Measurements from ENCODE around the gene TJP3. TPM values are rescaled to one million over a fixed set of nuclear protein-coding genes. Genes with fewer than 3 reads are reported as not detected.
"Not testable (repeated sequence)": the region's sequence is repeated elsewhere in the genome, so short reads cannot be mapped to it uniquely, and the experiment has no call there.

TJP3 gene
- total and polyA plus RNA-seq, 4 donors = 0.26 to 29.2 (median 0.72) TPM

DNA sequence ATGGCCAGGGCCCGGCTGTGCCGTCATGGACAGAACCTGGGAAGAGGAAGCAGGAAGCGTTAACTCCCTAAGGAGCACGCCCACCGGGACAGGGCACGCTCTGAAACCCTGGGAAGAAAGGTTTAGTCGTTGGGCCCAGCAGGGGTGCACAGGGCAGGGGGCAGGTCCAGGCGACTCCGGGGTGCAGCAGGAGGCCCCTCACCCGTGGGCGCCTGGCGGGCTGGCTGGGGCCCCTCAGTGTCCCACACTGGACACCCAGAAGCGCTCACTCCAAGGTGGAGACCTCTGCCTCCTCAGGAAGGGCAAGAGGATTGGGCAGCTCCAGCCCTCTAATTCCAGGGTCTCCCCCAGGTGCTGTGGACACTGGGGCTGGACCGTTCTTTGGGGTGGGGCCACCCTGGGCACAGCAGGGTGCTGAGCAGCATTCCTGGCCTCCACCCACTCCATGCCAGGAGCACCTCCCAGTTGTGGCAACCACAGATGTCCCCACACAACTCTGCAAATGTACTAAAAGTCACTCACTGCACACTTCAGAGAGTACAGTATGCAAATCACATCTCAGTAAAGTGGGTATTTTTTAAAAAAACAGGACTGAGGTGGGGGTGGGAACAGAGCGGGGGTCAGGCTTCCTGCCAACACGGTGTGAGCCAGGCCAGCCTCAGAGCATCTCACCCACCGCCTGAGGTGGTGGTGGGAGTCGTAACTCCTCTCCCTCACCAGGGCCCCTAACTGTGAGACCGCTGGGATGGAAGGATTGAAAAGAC lies 43.1 kb upstream of the TJP3 start:
- intact Hi-C loops (cut with DNase I) = loop anchor here in 1 of 2 donors (2.0 kb wide), 1 partner anchor 36 kb away; the partner anchor contains the start of gene PIP5K1C
- no peak for DNase-seq
- WGBS, 2 donors = 80 to 82% methylated on average over 19 of the region's 19 CpGs
- Histone ChIP-seq H3K4me1 (ENCODE audit: control insufficient read depth in 1 of 2, insufficient read depth in 2 of 2, low read length in 2 of 2) (no peaks in the 10 kb centered on the region), H3K36me3 (ENCODE audit: control insufficient read depth in 1 of 2, insufficient read depth in 2 of 2, low read length in 1 of 2) (peaks cover 0 to 2% of the 10 kb centered on the region in 2 donors), H3K4me3 (ENCODE audit: low read length in 2 of 2) (no peak overlapping the region), H3K27ac (ENCODE audit: low read depth in 1 of 2, low read length in 2 of 2) (no peak overlapping the region), H3K9me3 (ENCODE audit: control insufficient read depth, low read length) (no peaks in the 10 kb centered on the region), H3K27me3 (ENCODE audit: control insufficient read depth in 1 of 2, insufficient read depth in 2 of 2, low read length in 1 of 2) (no peaks in the 10 kb centered on the region)
- no peak for ATAC-seq (ENCODE audit: low FRiP score)

DNA sequence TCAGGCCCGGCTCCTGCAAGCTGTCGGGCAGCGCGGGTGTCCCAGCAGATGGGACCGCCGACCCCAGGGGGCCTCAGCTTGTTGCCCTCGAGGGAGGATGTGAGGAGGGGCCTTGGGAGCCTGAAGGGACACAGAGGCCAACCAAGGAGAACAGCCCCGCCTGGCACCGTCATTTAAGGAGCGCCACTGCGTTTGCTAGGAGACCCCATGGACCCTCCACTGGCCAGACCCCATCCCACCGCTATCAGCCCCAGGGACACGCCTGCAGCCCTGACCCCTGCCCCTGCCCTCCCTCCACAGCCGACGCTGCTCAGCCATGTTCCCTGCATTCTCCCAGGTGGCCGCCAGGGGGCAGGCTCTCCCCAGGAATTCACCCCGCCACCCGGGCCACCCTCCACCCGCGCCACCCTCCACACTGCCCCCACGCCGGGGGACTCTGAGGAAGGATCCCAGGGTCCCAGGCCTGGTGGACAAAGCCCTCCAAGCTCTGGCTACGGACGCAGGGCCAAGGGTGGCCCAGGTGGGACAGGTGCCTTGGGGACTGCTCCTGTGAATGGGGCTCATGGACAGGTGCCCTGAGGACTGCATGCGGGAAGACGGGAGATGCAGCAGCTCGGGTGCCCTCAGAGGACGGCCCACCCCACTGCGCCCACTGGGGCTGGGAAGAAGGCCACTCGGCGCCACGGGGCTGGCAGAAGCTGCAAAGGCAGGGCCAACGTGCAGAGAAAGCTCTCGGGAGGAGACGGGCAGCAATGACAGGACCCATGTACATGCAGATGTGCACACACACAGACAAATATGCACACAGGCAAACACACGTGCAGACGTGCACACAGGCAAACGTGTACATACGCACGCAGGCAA lies 42.3 kb upstream of the TJP3 start:
- no peaks in the 10 kb centered on the region for H3K9me3 ChIP-seq (ENCODE audit: control insufficient read depth, low read length)
- no peak overlapping the region for H3K27ac ChIP-seq (ENCODE audit: low read depth in 1 of 2, low read length in 2 of 2)
- DNase-seq = peak; percentile 74 to 93
- no peak overlapping the region for H3K4me3 ChIP-seq (ENCODE audit: low read length in 2 of 2)
- WGBS, 2 donors = 24 to 25% methylated on average over 40 of the region's 40 CpGs
- intact Hi-C loops (cut with DNase I) = loop anchor here (1.0 to 2.0 kb wide), 2 partner anchors 34 to 35 kb away; partner anchors contain the start of gene PIP5K1C (in 2 of the 2)
- H3K27me3 ChIP-seq (ENCODE audit: control insufficient read depth in 1 of 2, insufficient read depth in 2 of 2, low read length in 1 of 2) = no peaks in the 10 kb centered on the region
- no peaks in the 10 kb centered on the region for H3K4me1 ChIP-seq (ENCODE audit: control insufficient read depth in 1 of 2, insufficient read depth in 2 of 2, low read length in 2 of 2)
- H3K36me3 ChIP-seq (ENCODE audit: control insufficient read depth in 1 of 2, insufficient read depth in 2 of 2, low read length in 1 of 2) = no peaks in the 10 kb centered on the region
- peak; percentile 71 for ATAC-seq (ENCODE audit: low FRiP score)

DNA sequence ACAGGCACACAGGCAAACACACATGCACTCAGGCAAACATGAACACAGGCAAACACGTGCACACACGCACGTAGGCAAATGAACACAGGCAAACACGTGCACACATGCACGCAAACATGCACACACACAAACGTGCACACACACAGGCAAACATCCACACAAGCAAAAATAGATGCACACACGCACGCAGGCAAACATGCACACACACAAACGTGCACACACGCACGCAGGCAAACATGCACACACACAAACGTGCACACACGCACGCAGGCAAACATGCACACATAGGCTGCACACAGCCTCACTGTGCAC lies 41.7 kb upstream of the TJP3 start:
- not testable (repeated sequence) for H3K27me3 ChIP-seq (ENCODE audit: control insufficient read depth in 1 of 2, insufficient read depth in 2 of 2, low read length in 1 of 2); H3K9me3 ChIP-seq (ENCODE audit: control insufficient read depth, low read length); H3K4me1 ChIP-seq (ENCODE audit: control insufficient read depth in 1 of 2, insufficient read depth in 2 of 2, low read length in 2 of 2); H3K27ac ChIP-seq (ENCODE audit: low read depth in 1 of 2, low read length in 2 of 2); ATAC-seq (ENCODE audit: low FRiP score); H3K36me3 ChIP-seq (ENCODE audit: control insufficient read depth in 1 of 2, insufficient read depth in 2 of 2, low read length in 1 of 2); DNase-seq; H3K4me3 ChIP-seq (ENCODE audit: low read length in 2 of 2)
- 79 to 83% methylated on average over 14 of the region's 14 CpGs for WGBS, 2 donors
- intact Hi-C loops (cut with DNase I) = loop anchor here in 1 of 2 donors (1.0 kb wide), 1 partner anchor 34 kb away; the partner anchor contains the start of gene PIP5K1C

DNA sequence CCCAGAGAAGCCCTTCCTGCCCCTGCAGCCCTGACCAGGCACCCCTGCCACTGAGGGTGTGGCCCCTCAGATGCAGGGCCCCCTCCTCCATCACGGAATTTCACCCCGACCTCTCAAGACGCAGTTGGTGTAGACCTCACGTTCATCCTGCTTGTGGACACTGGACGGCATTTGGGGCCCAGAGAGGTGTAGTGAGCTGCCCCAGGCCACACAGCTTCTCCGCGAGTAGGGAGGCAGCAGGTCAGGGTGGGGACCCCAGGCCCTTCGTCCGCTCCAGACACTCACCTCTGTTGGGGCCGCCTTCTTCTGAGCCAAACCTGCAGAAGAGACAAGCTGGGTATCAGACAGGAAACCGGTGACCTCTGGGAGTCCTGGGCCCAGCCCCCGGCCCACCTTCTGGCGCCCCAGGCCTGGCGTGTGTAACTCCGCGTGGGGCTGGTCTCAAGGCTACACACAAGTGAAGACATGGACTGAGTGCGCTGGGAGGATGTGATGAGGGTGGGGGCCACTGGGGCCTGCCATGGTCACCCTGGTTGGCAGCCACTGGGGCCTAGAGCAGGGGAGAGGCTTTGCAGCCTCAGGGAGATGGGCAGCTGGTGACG lies 41.0 kb upstream of the TJP3 start:
- no peaks in the 10 kb centered on the region for H3K36me3 ChIP-seq (ENCODE audit: control insufficient read depth in 1 of 2, insufficient read depth in 2 of 2, low read length in 1 of 2)
- ATAC-seq (ENCODE audit: low FRiP score) (no peak), DNase-seq (no peak)
- WGBS, 2 donors = 78 to 82% methylated on average over 18 of the region's 18 CpGs
- no peaks in the 10 kb centered on the region for H3K27me3 ChIP-seq (ENCODE audit: control insufficient read depth in 1 of 2, insufficient read depth in 2 of 2, low read length in 1 of 2)
- H3K4me3 ChIP-seq (ENCODE audit: low read length in 2 of 2) = no peak overlapping the region
- no peaks in the 10 kb centered on the region for H3K9me3 ChIP-seq (ENCODE audit: control insufficient read depth, low read length)
- H3K27ac ChIP-seq (ENCODE audit: low read depth in 1 of 2, low read length in 2 of 2) = no peak overlapping the region
- no peaks in the 10 kb centered on the region for H3K4me1 ChIP-seq (ENCODE audit: control insufficient read depth in 1 of 2, insufficient read depth in 2 of 2, low read length in 2 of 2)
- intact Hi-C loops (cut with DNase I) = no loop called here

DNA sequence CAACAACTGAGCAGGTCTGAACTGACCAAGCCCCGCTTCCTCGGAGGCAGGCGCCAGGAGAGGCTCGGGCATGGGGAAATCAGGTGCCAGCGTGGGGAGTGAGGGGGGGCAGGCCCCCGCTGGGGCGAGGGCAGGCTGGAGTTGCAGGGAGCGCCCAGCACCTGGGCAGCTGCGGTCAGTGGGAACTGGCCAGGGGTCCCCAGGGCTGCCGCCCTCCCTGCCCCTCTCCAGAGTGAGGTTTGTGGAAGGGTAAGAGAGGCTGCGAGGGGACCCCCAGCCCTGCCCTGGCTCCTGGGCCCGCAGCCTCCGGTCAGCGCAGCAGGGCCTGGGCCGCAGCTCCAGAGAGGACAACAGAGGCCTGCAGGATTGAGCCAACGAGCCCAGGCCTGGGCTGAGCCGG lies 40.4 kb upstream of the TJP3 start:
- H3K36me3 ChIP-seq (ENCODE audit: control insufficient read depth in 1 of 2, insufficient read depth in 2 of 2, low read length in 1 of 2) = no peaks in the 10 kb centered on the region
- intact Hi-C loops (cut with DNase I) = no loop called here
- H3K27me3 ChIP-seq (ENCODE audit: control insufficient read depth in 1 of 2, insufficient read depth in 2 of 2, low read length in 1 of 2) = no peaks in the 10 kb centered on the region
- 66 to 69% methylated on average over 16 to 17 of the region's 17 CpGs for WGBS, 2 donors
- DNase-seq (no peak), ATAC-seq (ENCODE audit: low FRiP score) (no peak)
- H3K4me1 ChIP-seq (ENCODE audit: control insufficient read depth in 1 of 2, insufficient read depth in 2 of 2, low read length in 2 of 2) = no peaks in the 10 kb centered on the region
- no peaks in the 10 kb centered on the region for H3K9me3 ChIP-seq (ENCODE audit: control insufficient read depth, low read length)
- no peak overlapping the region for H3K4me3 ChIP-seq (ENCODE audit: low read length in 2 of 2)
- H3K27ac ChIP-seq (ENCODE audit: low read depth in 1 of 2, low read length in 2 of 2) = no peak overlapping the region

DNA sequence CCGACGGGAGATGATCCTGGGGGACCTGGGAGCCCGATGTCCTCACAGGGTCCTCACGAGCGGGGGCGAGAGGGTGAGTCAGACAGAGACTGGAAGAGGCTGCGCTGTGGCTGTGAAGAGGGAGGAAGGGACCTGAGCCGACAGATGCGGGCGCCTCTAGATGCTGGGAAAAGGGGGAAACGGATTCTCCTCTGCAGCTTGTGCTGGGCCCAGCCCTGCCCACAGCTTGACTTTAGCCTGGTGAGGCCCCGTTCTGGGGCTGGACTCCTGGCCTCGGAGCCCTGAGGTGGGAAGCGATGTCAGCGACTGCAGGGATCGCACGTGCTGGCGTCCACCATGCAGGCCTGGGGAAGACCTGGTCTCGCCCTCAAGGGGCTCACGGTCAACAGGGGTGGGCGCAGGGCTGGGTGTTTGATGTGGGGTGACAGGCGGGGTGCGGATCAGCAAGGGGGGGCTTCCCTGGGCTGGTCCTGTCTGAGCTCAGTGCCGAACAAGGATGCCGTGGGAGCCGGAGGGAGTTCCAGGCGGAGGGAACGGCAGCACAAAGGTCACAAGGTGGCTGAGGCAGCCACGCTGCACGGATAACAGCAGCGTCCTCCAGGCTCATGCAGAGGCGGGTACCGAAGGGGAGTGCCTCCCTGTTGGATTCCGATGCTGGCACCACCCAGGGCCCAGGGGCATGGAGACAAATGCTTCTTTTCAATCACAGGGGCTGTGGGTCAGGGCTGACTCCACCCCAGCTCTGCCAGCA lies 39.7 kb upstream of the TJP3 start:
- intact Hi-C loops (cut with DNase I) = no loop called here
- WGBS, 2 donors = 56 to 58% methylated on average over 34 of the region's 34 CpGs

DNA sequence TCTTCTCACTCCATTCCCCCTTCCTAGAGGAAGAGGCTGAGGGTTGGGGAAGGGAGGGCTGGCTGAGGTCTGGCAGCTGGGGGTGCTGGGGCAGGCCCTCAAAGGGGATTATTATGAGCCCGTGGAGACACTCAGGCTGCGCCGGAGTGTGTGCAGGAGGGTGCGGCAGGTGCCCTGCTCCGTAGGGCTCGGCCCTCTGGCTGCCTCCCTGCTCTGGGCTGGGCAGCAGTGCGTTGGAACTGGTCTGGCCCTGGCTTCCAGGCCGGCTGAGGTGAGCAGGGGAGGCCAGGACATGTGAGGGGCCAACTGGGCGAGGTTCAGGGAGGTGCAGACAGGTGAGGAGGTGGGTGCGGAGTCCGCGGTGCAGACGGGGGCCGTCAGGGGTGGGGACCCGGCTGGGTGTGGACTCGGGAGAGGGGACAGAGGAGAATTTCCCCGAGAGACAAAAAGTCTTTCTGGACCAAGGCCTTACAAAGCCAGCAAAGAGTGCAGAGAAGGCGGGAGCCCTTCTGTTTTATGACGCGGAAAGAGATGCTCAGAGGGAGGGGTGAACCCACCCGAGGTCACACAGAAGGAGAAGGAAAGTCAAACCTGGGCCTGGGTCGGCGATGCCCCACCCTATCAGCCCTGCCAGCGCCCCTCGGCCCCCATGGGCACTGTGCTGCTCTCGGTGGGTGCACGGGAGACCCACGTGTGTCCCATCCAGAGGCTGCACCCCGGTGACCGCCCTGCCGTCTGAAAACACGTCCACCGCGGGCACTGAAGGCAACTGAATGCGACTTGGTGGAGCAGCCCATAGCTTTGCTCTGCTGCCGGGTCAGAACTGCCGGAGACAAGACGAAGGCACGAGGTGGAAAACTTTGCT lies 38.9 kb upstream of the TJP3 start:
- Histone ChIP-seq H3K36me3 (ENCODE audit: control insufficient read depth in 1 of 2, insufficient read depth in 2 of 2, low read length in 1 of 2) (no peaks in the 10 kb centered on the region), H3K27me3 (ENCODE audit: control insufficient read depth in 1 of 2, insufficient read depth in 2 of 2, low read length in 1 of 2) (no peaks in the 10 kb centered on the region), H3K9me3 (ENCODE audit: control insufficient read depth, low read length) (no peaks in the 10 kb centered on the region), H3K4me1 (ENCODE audit: control insufficient read depth in 1 of 2, insufficient read depth in 2 of 2, low read length in 2 of 2) (no peaks in the 10 kb centered on the region), H3K27ac (ENCODE audit: low read depth in 1 of 2, low read length in 2 of 2) (peak overlapping the region; percentile 87), H3K4me3 (ENCODE audit: low read length in 2 of 2) (no peak overlapping the region)
- intact Hi-C loops (cut with DNase I) = no loop called here
- WGBS, 2 donors = 18 to 24% methylated on average over 39 of the region's 39 CpGs
- ATAC-seq (ENCODE audit: low FRiP score) (no peak), DNase-seq (no peak)

More for the DNA sequence above, 39.7 kb upstream of the TJP3 start:
- DNase-seq (no peak), ATAC-seq (ENCODE audit: low FRiP score) (no peak)
- H3K27ac ChIP-seq (ENCODE audit: low read depth in 1 of 2, low read length in 2 of 2) = peak overlapping the region; percentile 87
- H3K4me1 ChIP-seq (ENCODE audit: control insufficient read depth in 1 of 2, insufficient read depth in 2 of 2, low read length in 2 of 2) = no peaks in the 10 kb centered on the region
- H3K4me3 ChIP-seq (ENCODE audit: low read length in 2 of 2) = no peak overlapping the region
- H3K27me3 ChIP-seq (ENCODE audit: control insufficient read depth in 1 of 2, insufficient read depth in 2 of 2, low read length in 1 of 2) = no peaks in the 10 kb centered on the region
- H3K36me3 ChIP-seq (ENCODE audit: control insufficient read depth in 1 of 2, insufficient read depth in 2 of 2, low read length in 1 of 2) = no peaks in the 10 kb centered on the region
- H3K9me3 ChIP-seq (ENCODE audit: control insufficient read depth, low read length) = no peaks in the 10 kb centered on the region

Measured in aorta (tissue), 5 donors.